ENCODE data around the gene UBN1.

Gene UBN1

GRCh38 chr16:4846901-4847773, at the start of gene UBN1, which contains the start of gene GLYR1:
Gene UBN1 (plus strand): TSS chr16:4847481. CDS start chr16:4852918, 5,437 bp downstream.
Gene GLYR1 (minus strand): TSS chr16:4847288. CDS start chr16:4847265, 23 bp downstream.
- H3K9me3 ChIP-seq (ENCODE audit: insufficient read depth, low read length, severe bottlenecking) = no peaks in the 10 kb centered on the region
- peak within 1 kb of the TSS; percentile 95 to 97 for H3K4me3 ChIP-seq (ENCODE audit: low read depth in 1 of 2, low read length in 2 of 2)
- DNase-seq = peak; percentile 99
- peak within 1 kb of the TSS; percentile 99 for H3K9ac ChIP-seq (ENCODE audit: low read depth, low read length)
- ATAC-seq (ENCODE audit: insufficient read depth, low read depth) = peak; percentile 92
- peak within 1 kb of the TSS; percentile 85 for H3K27ac ChIP-seq (ENCODE audit: low read length)
- no peak for TF ChIP-seq CTCF (IDR thresholded peaks at IDR 0.05; ENCODE audit: borderline replicate concordance, extremely low read depth, low read length, poor library complexity, severe bottlenecking)
- no peak for TF ChIP-seq EZH2 (IDR thresholded peaks at IDR 0.05; ENCODE audit: borderline replicate concordance, low read depth, low read length, severe bottlenecking)
- no peaks in the 10 kb centered on the region for H3K27me3 ChIP-seq (ENCODE audit: insufficient read depth, low read length, poor library complexity)
- H4K20me1 ChIP-seq (ENCODE audit: insufficient read depth, low read length) = peaks cover 61% of the 10 kb centered on the region
- peaks cover 90% of the 10 kb centered on the region for H3K79me2 ChIP-seq (ENCODE audit: insufficient read depth, low read length)
- H3K4me2 ChIP-seq (ENCODE audit: insufficient read depth, low read length) = peak within 1 kb of the TSS; percentile 100
- peaks cover 49% of the 10 kb centered on the region for H3K4me1 ChIP-seq (ENCODE audit: insufficient read depth, low read length)
- H2AFZ ChIP-seq (ENCODE audit: low read depth, low read length) = peak within 1 kb of the TSS; percentile 97
- peaks cover 49% of the 10 kb centered on the region for H3K36me3 ChIP-seq (ENCODE audit: insufficient read depth, low read length)

- Histone ChIP-seq H3K36me3 (ENCODE audit: insufficient read depth, low read length) (no peaks in the 10 kb centered on the region), H3K9me3 (ENCODE audit: insufficient read depth, low read length, severe bottlenecking) (no peaks in the 10 kb centered on the region)
Measured at GRCh38 chr16:4797805-4798252, 49.5 kb upstream of the UBN1 start.

GRCh38 chr16:4798456-4798855, 48.8 kb upstream of the UBN1 start:
- Histone ChIP-seq H3K4me3 (ENCODE audit: low read depth in 1 of 2, low read length in 2 of 2) (no peak overlapping the region), H3K9me3 (ENCODE audit: insufficient read depth, low read length, severe bottlenecking) (no peaks in the 10 kb centered on the region), H3K27me3 (ENCODE audit: insufficient read depth, low read length, poor library complexity) (no peaks in the 10 kb centered on the region), H2AFZ (ENCODE audit: low read depth, low read length) (no peak overlapping the region), H3K9ac (ENCODE audit: low read depth, low read length) (no peak overlapping the region), H3K79me2 (ENCODE audit: insufficient read depth, low read length) (no peaks in the 10 kb centered on the region), H3K36me3 (ENCODE audit: insufficient read depth, low read length) (no peaks in the 10 kb centered on the region), H4K20me1 (ENCODE audit: insufficient read depth, low read length) (peaks cover 6% of the 10 kb centered on the region; the same call in 1 of the 2 replicates), H3K4me1 (ENCODE audit: insufficient read depth, low read length) (peaks cover 19% of the 10 kb centered on the region), H3K4me2 (ENCODE audit: insufficient read depth, low read length) (no peak overlapping the region), H3K27ac (ENCODE audit: low read length) (no peak overlapping the region)
- DNase-seq (no peak), ATAC-seq (ENCODE audit: insufficient read depth, low read depth) (no peak)
- TF ChIP-seq CTCF (IDR thresholded peaks at IDR 0.05; ENCODE audit: borderline replicate concordance, extremely low read depth, low read length, poor library complexity, severe bottlenecking) (no peak), EZH2 (IDR thresholded peaks at IDR 0.05; ENCODE audit: borderline replicate concordance, low read depth, low read length, severe bottlenecking) (no peak)

More at GRCh38 chr16:4797805-4798252, 49.5 kb upstream of the UBN1 start:
- no peak for TF ChIP-seq EZH2 (IDR thresholded peaks at IDR 0.05; ENCODE audit: borderline replicate concordance, low read depth, low read length, severe bottlenecking)
- TF ChIP-seq CTCF (IDR thresholded peaks at IDR 0.05; ENCODE audit: borderline replicate concordance, extremely low read depth, low read length, poor library complexity, severe bottlenecking) = no peak
- Histone ChIP-seq H3K4me1 (ENCODE audit: insufficient read depth, low read length) (peaks cover 14% of the 10 kb centered on the region), H3K27me3 (ENCODE audit: insufficient read depth, low read length, poor library complexity) (no peaks in the 10 kb centered on the region), H3K79me2 (ENCODE audit: insufficient read depth, low read length) (no peaks in the 10 kb centered on the region), H4K20me1 (ENCODE audit: insufficient read depth, low read length) (peaks cover 6% of the 10 kb centered on the region; the same call in 1 of the 2 replicates), H3K27ac (ENCODE audit: low read length) (no peak overlapping the region), H3K4me3 (ENCODE audit: low read depth in 1 of 2, low read length in 2 of 2) (no peak overlapping the region), H2AFZ (ENCODE audit: low read depth, low read length) (no peak overlapping the region), H3K4me2 (ENCODE audit: insufficient read depth, low read length) (no peak overlapping the region), H3K9ac (ENCODE audit: low read depth, low read length) (no peak overlapping the region)
- ATAC-seq (ENCODE audit: insufficient read depth, low read depth) (no peak), DNase-seq (no peak)

Data from DND-41 (cell line).